GM12878 (cell line): ENCODE measurements around the gene B3GNT9. TPM values are rescaled to one million over a fixed set of nuclear protein-coding genes. Genes with fewer than 3 reads are reported as not detected.

Experiments
- ATAC-seq: fragments of 200-7000 bp; cut with Tn5 transposase; 3 replicates; pipeline ENCODE4 v1.9.1; 2020; ENCODE audit warnings: mild to moderate bottlenecking, moderate library complexity
- BruUV-seq: library from RNA; stranded (reverse); fragments of 400-500 nt; replicated peaks from 2 replicates; lab custom pipeline; 2021; lab: Mats Ljungman, UMichigan
- CTCF ChIA-PET: fragments of 300-600 bp; sonication (Branson Sonifier 250); formaldehyde crosslinking; extraction: SDS; loops from one replicate; lab custom pipeline; 2021; ENCODE audit warnings: inconsistent platforms; lab: Yijun Ruan, JAX
- POLR2A ChIA-PET: fragments of 350-600 bp; formaldehyde crosslinking; extraction: SDS; loops from one replicate; lab custom pipeline; 2021; ENCODE audit warnings: inconsistent platforms; lab: Charles Lee
- RAD21 ChIA-PET: fragments of 300-600 bp; sonication (Branson Sonifier 250); formaldehyde crosslinking; loops from one replicate; lab custom pipeline; 2023; ENCODE audit warnings: antibody characterized with exemption; ENCODE audit not compliant: unreplicated experiment; lab: Charles Lee
- SMC1A ChIA-PET: fragments of 300-600 bp; sonication (Branson Sonifier 250); formaldehyde crosslinking; loops from one replicate; lab custom pipeline; 2023; ENCODE audit not compliant: unreplicated experiment, uncharacterized antibody; lab: Charles Lee
- DNase-seq: peaks from one replicate; pipeline ENCODE4 v3.0.0-alpha.2; 2011; ENCODE audit warnings: low read depth, low spot score
- FAIRE-seq: peaks from 3 replicates; lab custom pipeline; 2011; peaks lifted over from hg19 to GRCh38; lab: Jason Lieb, UNC
- H2AFZ ChIP-seq: 2 replicates; pipeline ENCODE4 v1.6.0; 2011; ENCODE audit warnings: low read depth, low read length, control low read depth; ENCODE audit not compliant: control insufficient read depth
- H3K27ac ChIP-seq: 2 replicates; pipeline ENCODE4 v1.5.1; 2011; ENCODE audit warnings: control low read depth; ENCODE audit not compliant: control insufficient read depth, insufficient read depth
- H3K27me3 ChIP-seq, 2 experiments: replicated peaks in 1 of 2; 2 replicates each; pipeline versions ENCODE4 v1.6.0 to v1.6.1; 2011; ENCODE audit warnings: low read length in 1 of 2; ENCODE audit not compliant: control insufficient read depth in 2 of 2, insufficient read depth in 2 of 2
- H3K36me3 ChIP-seq, 2 experiments: 2 replicates each; pipeline ENCODE4 v1.5.1; 2011; ENCODE audit warnings: low read length in 1 of 2; ENCODE audit not compliant: control insufficient read depth in 2 of 2, insufficient read depth in 2 of 2
- H3K4me1 ChIP-seq: 2 replicates; pipeline ENCODE4 v1.6.1; 2011; ENCODE audit warnings: mild to moderate bottlenecking, low read length, moderate library complexity, mixed read lengths; ENCODE audit not compliant: control insufficient read depth, insufficient read depth
- H3K4me2 ChIP-seq: 2 replicates; pipeline ENCODE4 v1.6.0; 2011; ENCODE audit warnings: control low read depth; ENCODE audit not compliant: control insufficient read depth, insufficient read depth
- H3K4me3 ChIP-seq: fragments of 200-600 bp; sonication (generic); 2 replicates; pipeline ENCODE4 v1.5.1; 2016
- H3K79me2 ChIP-seq: 2 replicates; pipeline ENCODE4 v1.6.0; 2011; ENCODE audit warnings: low read length; ENCODE audit not compliant: control insufficient read depth, insufficient read depth
- H3K9ac ChIP-seq: 2 replicates; pipeline ENCODE4 v1.8.0; 2011; ENCODE audit warnings: low read length, control low read depth, mixed read lengths; ENCODE audit not compliant: control insufficient read depth, insufficient read depth
- H3K9me3 ChIP-seq: replicated peaks from 3 replicates; pipeline ENCODE4 v1.5.1; 2011; ENCODE audit warnings: mild to moderate bottlenecking, low read length; ENCODE audit not compliant: control insufficient read depth, insufficient read depth
- H4K20me1 ChIP-seq: 2 replicates; pipeline ENCODE4 v1.6.0; 2011; ENCODE audit not compliant: control insufficient read depth, insufficient read depth
- CBFB ChIP-seq: IDR thresholded peaks from 2 replicates; pipeline ENCODE4 v1.6.1; 2016; ENCODE audit warnings: antibody characterized with exemption, low read depth
- CREB1 ChIP-seq: IDR thresholded peaks from 2 replicates; pipeline ENCODE4 v1.6.1; 2012; ENCODE audit warnings: low read depth, mild to moderate bottlenecking, inconsistent platforms
- CREM ChIP-seq: IDR thresholded peaks from 2 replicates; pipeline ENCODE4 v1.6.1; 2014; ENCODE audit warnings: antibody characterized with exemption, low read depth
- MEF2A ChIP-seq: IDR thresholded peaks from 2 replicates; pipeline ENCODE4 v1.6.1; 2011; ENCODE audit warnings: low read depth, mild to moderate bottlenecking, low read length, moderate library complexity; ENCODE audit not compliant: insufficient read depth
- WGBS: methylation state at CpG from one replicate; pipeline ENCODE4 v1.1.6; 2016; ENCODE audit warnings: low lambda C conversion rate; ENCODE audit not compliant: insufficient replicate concordance, insufficient coverage; ENCODE audit errors: missing lambda C conversion rate; 5-methylcytosine and 5-hydroxymethylcytosine counted together
- in situ Hi-C: fragments of 300-500 bp; cut with MboI; formaldehyde crosslinking; loops from 9 replicates; pipeline ENCODE4 v1.14.3; 2018; ENCODE audit warnings: mixed read lengths
- intact Hi-C: fragments of 100-400 bp; cut with micrococcal nuclease; formaldehyde crosslinking; loops from one replicate; pipeline ENCODE4 v1.14.2; 2022; ENCODE audit not compliant: unreplicated experiment
- polyA plus RNA-seq, 11 experiments: library from polyadenylated mRNA; depleted of rRNA in 4 of 11; unstranded in 6 of 11; stranded (reverse) in 5 of 11; fragments of >200 nt; fragmentation: Nextera tagmentation in 4 of 11; fragmentation: Illumina TruSeq in 1 of 11; extraction: Ambion mirVana in 4 of 11; extraction: Trizol in 1 of 11; gene quantifications; 1 replicate in 1 of 11; 2 replicates in 10 of 11; pipeline versions ENCODE4 v1.2.1 to v1.2.3, GENCODE V29; 2011 to 2016; ENCODE audit warnings: inconsistent platforms in 2 of 11, missing spikeins in 2 of 11, low read depth in 1 of 11
- total RNA-seq, 4 experiments: library from RNA; depleted of rRNA in 3 of 4; stranded (reverse); fragments of >200 nt in 3 of 4; fragmentation: Illumina TruSeq in 1 of 4; extraction: Trizol in 1 of 4; gene quantifications; 2 replicates each; pipeline versions ENCODE4 v1.2.1 to v1.2.3, GENCODE V29; 2013 to 2021

B3GNT9 gene
- total and polyA plus RNA-seq, 10 of the 15 experiments (the other 5 are each of a cell fraction or from before 2014, with no cell fraction given): 0.08 to 5.0 (median 1.9) TPM

DNA sequence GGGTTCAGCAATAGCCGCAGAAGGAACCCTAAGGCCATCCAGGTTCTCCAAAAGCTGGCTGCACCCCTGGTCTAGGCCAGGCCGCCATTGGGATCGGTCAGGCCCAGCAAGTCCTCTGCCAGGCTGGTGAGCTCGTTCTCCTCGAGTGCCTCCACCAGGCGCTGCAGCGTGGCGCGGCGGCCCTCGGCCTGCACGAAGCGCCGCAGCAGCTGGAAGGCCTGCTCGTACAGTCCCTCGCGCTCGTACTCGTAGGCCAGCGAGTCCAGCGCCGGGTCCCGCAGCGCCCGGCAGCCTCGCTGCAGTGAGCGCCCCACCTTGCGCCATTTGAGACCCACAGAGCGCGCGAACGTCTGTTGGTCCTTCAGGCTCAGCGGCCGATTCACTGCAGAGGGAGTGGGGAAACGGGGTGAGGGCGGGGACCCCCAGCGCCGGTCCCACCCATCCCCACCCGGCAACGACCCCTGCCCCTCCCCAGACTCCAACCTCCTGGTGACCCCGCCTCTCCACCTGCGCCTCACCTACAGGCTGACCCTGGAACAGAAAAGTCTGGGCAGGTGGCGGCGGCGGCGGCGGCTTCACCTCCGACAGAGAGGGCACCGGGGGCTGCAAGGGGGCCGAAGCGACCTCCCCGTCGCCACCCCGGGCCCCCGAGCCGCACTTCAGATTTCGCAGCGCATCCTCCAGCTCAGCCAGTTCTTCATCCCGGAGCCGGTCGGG is 3.9 kb upstream of the B3GNT9 start:
- Histone ChIP-seq H3K36me3 (no peaks in the 10 kb centered on the region), H3K9me3 (no peaks in the 10 kb centered on the region), H4K20me1 (peaks cover 10% of the 10 kb centered on the region; the same call in 1 of the 2 replicates), H3K9ac (no peak overlapping the region), H3K4me3 (peak overlapping the region; percentile 45; the same call in 1 of the 2 replicates), H3K27ac (no peak overlapping the region), H3K27me3 (no peaks in the 10 kb centered on the region), H3K4me2 (peak overlapping the region; percentile 87), H3K79me2 (peaks cover 11% of the 10 kb centered on the region), H3K4me1 (peaks cover 25% of the 10 kb centered on the region), H2AFZ (no peak overlapping the region)
- CTCF ChIA-PET: interaction anchor here (0.6 to 10.0 kb wide), 49 partner anchors 10 to 273 kb away, joined by 3 to 98 read pairs (median 5); partner anchors contain the start of genes EXOC3L1, NOL3 and PHAF1
- BruUV-seq: no TSS peak
- 84% methylated on average over 43 of the region's 61 CpGs for WGBS
- no peak for ATAC-seq
- no peak for TF ChIP-seq CREM
- TF ChIP-seq MEF2A: no peak
- TF ChIP-seq CREB1: no peak
- no peak for TF ChIP-seq CBFB
- SMC1A ChIA-PET: interaction anchor here (0.7 to 2.1 kb wide), 11 partner anchors 14 to 180 kb away, joined by 3 to 18 read pairs (median 5); no protein-coding TSS in a partner anchor
- no peak for FAIRE-seq
- DNase-seq: no peak
- in situ Hi-C loops (loop anchor here (5.0 to 10.0 kb wide), 2 partner anchors 137 to 180 kb away; no protein-coding TSS in a partner anchor), intact Hi-C loops (loop anchor here (1.0 to 5.0 kb wide), 4 partner anchors 52 to 508 kb away; partner anchors contain the start of genes ACD and PARD6A)
- POLR2A ChIA-PET: interaction anchor here (0.6 to 1.0 kb wide), 4 partner anchors 15 to 137 kb away, joined by 3 to 6 read pairs (median 4); partner anchors contain the start of gene NOL3
- RAD21 ChIA-PET: interaction anchor here (0.6 to 2.6 kb wide), 34 partner anchors 13 to 259 kb away, joined by 3 to 69 read pairs (median 4); partner anchors contain the start of genes NOL3 and PHAF1
